GM23338 (cell line): ENCODE measurements around the gene HHIPL1. TPM values are rescaled to one million over a fixed set of nuclear protein-coding genes. Genes with fewer than 3 reads are reported as not detected.
A peak's percentile ranks its signal among the peaks of the same experiment; 100 is the strongest.

ENCODE experiments used
- ATAC-seq: fragments of 200-7000 bp; cut with Tn5 transposase; 3 replicates; pipeline ENCODE4 v1.9.1; 2020
- DNase-seq: peaks from one replicate; pipeline ENCODE4 v3.0.0-alpha.2; 2015; ENCODE audit warnings: low spot score
- H2AFZ ChIP-seq: fragments of 200-600 bp; sonication (generic); 2 replicates; pipeline ENCODE4 v1.8.0; 2016; ENCODE audit warnings: antibody characterized with exemption, mild to moderate bottlenecking, moderate library complexity
- H3F3A ChIP-seq: fragments of 200-600 bp; sonication (generic); replicated peaks from 2 replicates; pipeline ENCODE4 v1.8.0; 2017; ENCODE audit warnings: antibody characterized with exemption, mixed run types, low read depth
- H3K27ac ChIP-seq: fragments of 200-600 bp; sonication (generic); 2 replicates; pipeline ENCODE4 v1.6.1; 2016; ENCODE audit warnings: low read depth
- H3K27me3 ChIP-seq: fragments of 200-600 bp; sonication (generic); 2 replicates; pipeline ENCODE4 v1.8.0; 2016; ENCODE audit warnings: mild to moderate bottlenecking, mixed run types, moderate library complexity; ENCODE audit not compliant: insufficient read depth
- H3K36me3 ChIP-seq: fragments of 200-600 bp; sonication (generic); 2 replicates; pipeline ENCODE4 v1.8.0; 2016; ENCODE audit warnings: mild to moderate bottlenecking; ENCODE audit not compliant: insufficient read depth
- H3K4me1 ChIP-seq: fragments of 200-600 bp; sonication (generic); 2 replicates; pipeline ENCODE4 v1.8.0; 2016; ENCODE audit warnings: mild to moderate bottlenecking, moderate library complexity; ENCODE audit not compliant: insufficient read depth
- H3K4me2 ChIP-seq: fragments of 200-600 bp; sonication (generic); 2 replicates; pipeline ENCODE4 v1.7.1; 2017; ENCODE audit warnings: mixed run types
- H3K4me3 ChIP-seq: fragments of 200-600 bp; sonication (generic); 2 replicates; pipeline ENCODE4 v1.6.1; 2016; ENCODE audit warnings: mixed run types
- H3K79me2 ChIP-seq: fragments of 200-600 bp; sonication (generic); replicated peaks from 2 replicates; pipeline ENCODE4 v1.8.0; 2017; ENCODE audit warnings: mild to moderate bottlenecking; ENCODE audit not compliant: insufficient read depth
- H3K9me2 ChIP-seq: fragments of 200-600 bp; sonication (generic); 2 replicates; pipeline ENCODE4 v1.8.0; 2017; ENCODE audit not compliant: insufficient read depth
- H4K20me1 ChIP-seq: fragments of 200-600 bp; sonication (generic); replicated peaks from 2 replicates; pipeline ENCODE4 v1.8.0; 2017; ENCODE audit warnings: mild to moderate bottlenecking; ENCODE audit not compliant: insufficient read depth
- H3K27ac Mint-ChIP-seq: 2 replicates; pipeline ENCODE4 v1.8.0; 2020; ENCODE audit warnings: inconsistent platforms, mild to moderate bottlenecking, moderate library complexity, mixed read lengths
- H3K27me3 Mint-ChIP-seq: 3 replicates; pipeline ENCODE4 v1.8.0; 2022; ENCODE audit warnings: low read depth, mild to moderate bottlenecking, moderate library complexity, mixed read lengths, inconsistent platforms; ENCODE audit not compliant: insufficient read depth, poor library complexity
- H3K36me3 Mint-ChIP-seq: 3 replicates; pipeline ENCODE4 v1.8.0; 2021; ENCODE audit warnings: low read depth, mild to moderate bottlenecking, inconsistent platforms, moderate library complexity, mixed read lengths
- H3K4me1 Mint-ChIP-seq: 3 replicates; pipeline ENCODE4 v1.8.0; 2020; ENCODE audit warnings: mild to moderate bottlenecking, inconsistent platforms, mixed read lengths
- H3K4me3 Mint-ChIP-seq: 3 replicates; pipeline ENCODE4 v1.8.0; 2021; ENCODE audit warnings: moderate library complexity, mild to moderate bottlenecking, inconsistent platforms, mixed read lengths
- H3K9me3 Mint-ChIP-seq: 3 replicates; pipeline ENCODE4 v1.8.0; 2020; ENCODE audit warnings: moderate library complexity, mild to moderate bottlenecking, inconsistent platforms, mixed read lengths
- CREB1 ChIP-seq: fragments of 250-450 bp; sonication (Bioruptor Pico); IDR thresholded peaks from 2 replicates; pipeline ENCODE4 v1.5.0; 2020; ENCODE audit warnings: low read depth, mild to moderate bottlenecking, moderate library complexity
- CTCF ChIP-seq, 2 experiments: fragments of 200-600 bp in 1 of 2; sonication (generic) in 1 of 2; conservative IDR thresholded peaks; 2 replicates each; pipeline versions ENCODE4 v1.5.1 to v1.6.1; 2016 to 2017; ENCODE audit warnings: antibody characterized with exemption in 2 of 2, low read depth in 2 of 2, mild to moderate bottlenecking in 2 of 2, moderate library complexity in 1 of 2
- JUNB ChIP-seq: IDR thresholded peaks from one replicate; pipeline ENCODE4 v1.6.1; 2016; ENCODE audit warnings: antibody characterized with exemption; ENCODE audit not compliant: unreplicated experiment
- POLR2AphosphoS5 ChIP-seq: IDR thresholded peaks from 2 replicates; pipeline ENCODE4 v1.6.1; 2016; ENCODE audit warnings: antibody characterized with exemption, low read depth
- REST ChIP-seq: IDR thresholded peaks from one replicate; pipeline ENCODE4 v1.6.1; 2018; ENCODE audit warnings: antibody characterized with exemption; ENCODE audit not compliant: unreplicated experiment
- ZNF331 ChIP-seq: fragments of 250-450 bp; sonication (Bioruptor Pico); IDR thresholded peaks from 2 replicates; pipeline ENCODE4 v1.5.0; 2020; ENCODE audit warnings: low read depth, mild to moderate bottlenecking, moderate library complexity
- ZNF462 ChIP-seq: fragments of 250-450 bp; sonication (Bioruptor Pico); IDR thresholded peaks from 2 replicates; pipeline ENCODE4 v1.5.0; 2020; ENCODE audit warnings: mild to moderate bottlenecking, moderate library complexity
- polyA plus RNA-seq: library from polyadenylated mRNA; unstranded; fragments of >200 nt; fragmentation: Nextera tagmentation; extraction: Ambion mirVana; gene quantifications from 2 replicates; pipeline ENCODE4 v1.2.1, GENCODE V29; 2016
- total RNA-seq: library from RNA; depleted of rRNA; stranded (reverse); fragments of >200 nt; shearing (Covaris generic); gene quantifications from 2 replicates; pipeline ENCODE4 v1.2.3, GENCODE V29; 2014

HHIPL1 gene
- total and polyA plus RNA-seq, 2 experiments from 2014 or later, result 1.9 to 2.0 TPM

GRCh38 chr14:99648027-99648784 lies 3.3 kb downstream of the HHIPL1 start:
- peaks cover 3% of the 10 kb centered on the region; the same call in 1 of the 2 replicates for H3K4me1 ChIP-seq
- H3K27ac ChIP-seq, result no peak overlapping the region
- Mint-ChIP-seq H3K27me3 (peaks cover 27% of the 10 kb centered on the region), H3K4me1 (peaks cover 8% of the 10 kb centered on the region), H3K36me3 (no peaks in the 10 kb centered on the region), H3K4me3 (no peak overlapping the region), H3K9me3 (no peaks in the 10 kb centered on the region), H3K27ac (no peak overlapping the region)
- H3K4me2 ChIP-seq, result no peak overlapping the region
- no peak overlapping the region for H3K4me3 ChIP-seq
- 0 out of 2 replicates have a peak, but pooled peaks cover 3% of the 10 kb centered on the region for H3F3A ChIP-seq
- ATAC-seq (no peak), DNase-seq (no peak)
- H3K36me3 ChIP-seq, result no peaks in the 10 kb centered on the region
- TF ChIP-seq REST (no peak), CTCF (conservative IDR thresholded peaks at IDR 0.05; ENCODE audit: low read depth in 2 of 2) (peak in 1 of 2 experiments; percentile 35; a peak in 2 of 4 replicates)
- no peaks in the 10 kb centered on the region for H3K79me2 ChIP-seq
- H4K20me1 ChIP-seq, result no peaks in the 10 kb centered on the region
- no peak overlapping the region for H2AFZ ChIP-seq
- H3K9me2 ChIP-seq, result no peaks in the 10 kb centered on the region
- peaks cover 29% of the 10 kb centered on the region for H3K27me3 ChIP-seq

GRCh38 chr14:99649219-99649618 lies 4.3 kb downstream of the HHIPL1 start:
- Histone ChIP-seq H3K79me2 (no peaks in the 10 kb centered on the region), H3K9me2 (no peaks in the 10 kb centered on the region), H3F3A (no peaks in the 10 kb centered on the region), H3K27ac (no peak overlapping the region), H2AFZ (no peak overlapping the region), H3K4me3 (no peak overlapping the region), H3K4me1 (peaks cover 3% of the 10 kb centered on the region; the same call in 1 of the 2 replicates), H3K4me2 (no peak overlapping the region), H3K36me3 (no peaks in the 10 kb centered on the region), H3K27me3 (peaks cover 19% of the 10 kb centered on the region), H4K20me1 (no peaks in the 10 kb centered on the region)
- H3K27me3 Mint-ChIP-seq, result peaks cover 27% of the 10 kb centered on the region
- H3K9me3 Mint-ChIP-seq, result no peaks in the 10 kb centered on the region
- no peak overlapping the region for H3K27ac Mint-ChIP-seq
- peaks cover 3% of the 10 kb centered on the region for H3K4me1 Mint-ChIP-seq
- H3K4me3 Mint-ChIP-seq, result no peak overlapping the region
- H3K36me3 Mint-ChIP-seq, result no peaks in the 10 kb centered on the region
- DNase-seq (no peak), ATAC-seq (no peak)
- TF ChIP-seq POLR2AphosphoS5 (no peak), CREB1 (CRISPR knock-in tag) (no peak), ZNF331 (CRISPR knock-in tag) (no peak), ZNF462 (CRISPR knock-in tag) (no peak), JUNB (no peak)
